ENCODE results near the gene BLVRB. TPM values are rescaled to one million over a fixed set of nuclear protein-coding genes. Genes with fewer than 3 reads are reported as not detected.

BLVRB gene
- total and polyA plus RNA-seq, 9 of the 15 experiments (the other 6 are each of a cell fraction or from before 2014, with no cell fraction given) = 81.1 to 749 (median 331) TPM

- Histone ChIP-seq H3K79me2 (ENCODE audit: control insufficient read depth, insufficient read depth, low read length) (peaks cover 41% of the 10 kb centered on the region), H4K20me1 (replicated peaks; ENCODE audit: control insufficient read depth, insufficient read depth, low read length) (no peaks in the 10 kb centered on the region), H3K4me2 (ENCODE audit: insufficient read depth, low read length) (peak within 1 kb of the TSS; percentile 99), H3K9me3 (replicated peaks; ENCODE audit: control insufficient read depth, insufficient read depth, low read depth, low read length) (no peaks in the 10 kb centered on the region), H3K4me1 (replicated peaks in 1 of 2; ENCODE audit: control insufficient read depth in 2 of 2, insufficient read depth in 2 of 2, low read length in 2 of 2) (peaks cover 9 to 34% of the 10 kb centered on the region in 2 experiments; a peak in 4 of 5 replicates), H3K36me3 (ENCODE audit: control insufficient read depth, insufficient read depth, low read length) (peaks cover 13% of the 10 kb centered on the region; the same call in 2 of the 3 replicates), H3K9me1 (ENCODE audit: control insufficient read depth, insufficient read depth, low read length) (no peaks in the 10 kb centered on the region), H2AFZ (ENCODE audit: low read depth, low read length) (peak within 1 kb of the TSS; percentile 88), H3K27me3 (ENCODE audit: control insufficient read depth in 2 of 2, insufficient read depth in 2 of 2, low read length in 2 of 2) (no peaks in the 10 kb centered on the region), H3K27ac (ENCODE audit: extremely low read depth, low read depth, low read length) (peak within 1 kb of the TSS; percentile 90), H3K4me3 (peak within 1 kb of the TSS; percentile 80), H3K9ac (ENCODE audit: insufficient read depth in 1 of 2, low read depth in 2 of 2, low read length in 2 of 2) (peak within 1 kb of the TSS; percentile 81 to 91)
- under 1% methylated on average over 72 of the region's 75 CpGs for WGBS (ENCODE audit: insufficient coverage, low coverage, missing lambda C conversion rate)
- in situ Hi-C loops (cut with MboI) = no loop called here
- intact Hi-C loops (cut with micrococcal nuclease) = no loop called here
- ChIA-PET CTCF (ENCODE audit: low intra/inter-chr PET ratio) (no interaction called here), POLR2A (interaction anchor here (0.6 to 5.7 kb wide), 19 partner anchors 8 to 178 kb away, joined by 3 to 34 read pairs (median 4); partner anchors contain the start of genes BLVRB and SERTAD3)
- peak; percentile 97 to 100 (median 98) for DNase-seq (ENCODE audit: extremely low read depth in 1 of 4, low spot score in 3 of 4)
- peak; percentile 97 for FAIRE-seq
- ATAC-seq = peak; percentile 88
- BruUV-seq (replicated peaks) = TSS peak; percentile 76
- TF ChIP-seq VEZF1 (CRISPR knock-in tag; IDR thresholded peaks at IDR 0.05) (peak; percentile 91), FOS (IDR thresholded peaks at IDR 0.05; ENCODE audit: extremely low read depth, insufficient read length) (peak; percentile 97), SIX5 (IDR thresholded peaks at IDR 0.05; ENCODE audit: borderline replicate concordance in 1 of 2, insufficient read depth in 1 of 2, low read depth in 1 of 2, low read length in 2 of 2) (no peak), PTTG1 (tag; IDR thresholded peaks at IDR 0.05; ENCODE audit: low read depth) (no peak), ZFP30 (CRISPR knock-in tag; IDR thresholded peaks at IDR 0.05; ENCODE audit: borderline replicate concordance) (no peak), SRSF7 (optimal IDR thresholded peaks at IDR 0.05; ENCODE audit: low read depth, low read length) (no peak), BCLAF1 (IDR thresholded peaks at IDR 0.05; ENCODE audit: borderline replicate concordance in 1 of 2, control insufficient read depth in 1 of 2, low read depth in 2 of 2, low read length in 1 of 2) (0 out of 4 replicates have a peak, but pooled peaks of 1 of the 2 experiments have one; percentile 13), ZNF41 (CRISPR knock-in tag; conservative IDR thresholded peaks at IDR 0.05) (no peak), STAT6 (CRISPR knock-in tag; IDR thresholded peaks at IDR 0.05) (0 out of 2 replicates have a peak, but pooled peaks have one; percentile 53), ARID3B (CRISPR knock-in tag; IDR thresholded peaks at IDR 0.05; ENCODE audit: borderline replicate concordance) (no peak)
These were observed 39.9 kb downstream of the BLVRB start, which contains the start of gene SERTAD1 for GRCh38 chr19:40425450-40426287. SERTAD1 (minus strand) TSS chr19:40425992; CDS start chr19:40423546, 2,446 bp downstream.

Data from K562 (cell line).